ENCODE results near the gene LIPC. TPM values are rescaled to one million over a fixed set of nuclear protein-coding genes. Genes with fewer than 3 reads are reported as not detected.

Gene LIPC
- total RNA-seq, 3 donors from 2014 or later, result 2.3 to 9.3 (median 3.4) TPM

DNA sequence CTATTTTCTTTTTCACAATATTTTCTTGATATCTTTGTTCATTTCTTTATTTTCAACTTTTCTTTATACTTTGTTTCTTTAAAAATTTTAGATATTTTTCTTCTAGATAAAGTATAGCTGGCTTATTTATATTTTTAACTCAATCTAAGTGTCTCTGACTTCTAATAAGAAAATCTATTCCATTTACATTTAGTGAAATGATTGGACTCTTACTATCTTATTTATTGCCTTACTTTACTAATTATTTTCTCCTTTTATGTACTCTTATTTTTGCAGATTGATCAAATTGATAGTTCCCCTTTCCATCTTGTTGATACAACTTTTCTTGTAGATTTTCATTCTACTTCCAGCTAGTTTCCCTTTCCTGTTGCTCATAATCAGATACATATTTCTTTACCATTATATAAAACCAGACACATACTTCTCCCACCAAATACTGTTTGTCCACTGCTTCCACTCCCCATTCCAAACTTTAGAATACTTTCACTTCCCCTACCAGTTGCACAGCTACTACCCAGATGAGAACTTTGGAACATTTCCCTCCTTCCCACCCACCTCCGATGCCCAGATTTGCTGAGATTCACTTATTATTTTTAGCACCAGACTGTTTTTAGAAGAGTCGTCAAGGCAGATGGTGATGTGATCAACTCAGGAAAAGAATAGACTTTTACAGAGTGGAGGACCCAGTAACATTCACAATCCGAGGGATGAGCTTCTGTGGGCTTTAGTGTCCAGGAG lies 151.5 kb downstream of the LIPC start:
- no peak for ATAC-seq

DNA sequence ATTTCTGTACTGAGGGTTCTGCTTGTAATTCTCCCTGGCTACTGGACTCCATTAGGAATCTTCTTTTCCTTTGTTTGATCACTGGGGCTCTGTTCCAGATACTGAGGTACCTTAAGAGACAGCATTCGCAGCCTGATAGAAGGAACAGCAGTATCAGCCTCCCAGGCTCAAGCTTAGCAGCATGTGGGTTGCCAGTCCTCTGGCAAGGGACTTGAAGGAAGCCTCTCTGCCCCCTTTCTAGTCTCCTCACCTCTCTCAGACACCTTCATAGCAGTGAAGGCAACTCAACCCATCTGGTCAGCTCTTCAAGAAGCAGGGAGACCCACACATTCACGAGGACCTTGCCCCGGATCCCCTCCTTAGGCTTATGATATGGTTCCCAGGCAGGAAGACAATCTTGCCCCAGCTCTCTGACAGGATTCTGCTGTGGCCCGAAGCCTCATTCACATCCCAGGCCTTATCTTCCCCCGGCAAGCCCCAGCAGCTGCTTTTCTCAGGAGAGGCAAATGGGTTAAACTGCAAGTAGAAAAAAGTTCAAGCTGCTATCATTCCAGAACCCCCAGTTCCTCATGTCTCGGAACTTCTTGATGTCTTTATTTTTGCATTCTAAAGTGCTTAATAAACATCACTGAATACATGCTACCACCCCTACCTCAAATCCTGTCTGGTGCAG lies 153.1 kb downstream of the LIPC start:
- Histone ChIP-seq H3K36me3 (ENCODE audit: low read depth) (no peaks in the 10 kb centered on the region), H3K4me3 (no peak overlapping the region), H3K9me3 (no peaks in the 10 kb centered on the region), H3K4me1 (ENCODE audit: low read depth) (no peaks in the 10 kb centered on the region)
- ATAC-seq (no peak), DNase-seq (no peak)
- intact Hi-C loops (cut with DNase I, micrococcal nuclease), result no loop called here
- TF ChIP-seq, protein P1, sequence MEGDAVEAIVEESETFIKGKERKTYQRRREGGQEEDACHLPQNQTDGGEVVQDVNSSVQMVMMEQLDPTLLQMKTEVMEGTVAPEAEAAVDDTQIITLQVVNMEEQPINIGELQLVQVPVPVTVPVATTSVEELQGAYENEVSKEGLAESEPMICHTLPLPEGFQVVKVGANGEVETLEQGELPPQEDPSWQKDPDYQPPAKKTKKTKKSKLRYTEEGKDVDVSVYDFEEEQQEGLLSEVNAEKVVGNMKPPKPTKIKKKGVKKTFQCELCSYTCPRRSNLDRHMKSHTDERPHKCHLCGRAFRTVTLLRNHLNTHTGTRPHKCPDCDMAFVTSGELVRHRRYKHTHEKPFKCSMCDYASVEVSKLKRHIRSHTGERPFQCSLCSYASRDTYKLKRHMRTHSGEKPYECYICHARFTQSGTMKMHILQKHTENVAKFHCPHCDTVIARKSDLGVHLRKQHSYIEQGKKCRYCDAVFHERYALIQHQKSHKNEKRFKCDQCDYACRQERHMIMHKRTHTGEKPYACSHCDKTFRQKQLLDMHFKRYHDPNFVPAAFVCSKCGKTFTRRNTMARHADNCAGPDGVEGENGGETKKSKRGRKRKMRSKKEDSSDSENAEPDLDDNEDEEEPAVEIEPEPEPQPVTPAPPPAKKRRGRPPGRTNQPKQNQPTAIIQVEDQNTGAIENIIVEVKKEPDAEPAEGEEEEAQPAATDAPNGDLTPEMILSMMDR (IDR thresholded peaks at IDR 0.05), result no peak

More for the DNA sequence above, 151.5 kb downstream of the LIPC start:
- DNase-seq, result no peak
- no peaks in the 10 kb centered on the region for H3K9me3 ChIP-seq
- H3K4me3 ChIP-seq, result no peak overlapping the region
- intact Hi-C loops (cut with DNase I, micrococcal nuclease), result no loop called here
- H3K4me1 ChIP-seq (ENCODE audit: low read depth), result no peaks in the 10 kb centered on the region
- TF ChIP-seq, protein P1 (IDR thresholded peaks at IDR 0.05), result no peak
- no peaks in the 10 kb centered on the region for H3K36me3 ChIP-seq (ENCODE audit: low read depth)

DNA sequence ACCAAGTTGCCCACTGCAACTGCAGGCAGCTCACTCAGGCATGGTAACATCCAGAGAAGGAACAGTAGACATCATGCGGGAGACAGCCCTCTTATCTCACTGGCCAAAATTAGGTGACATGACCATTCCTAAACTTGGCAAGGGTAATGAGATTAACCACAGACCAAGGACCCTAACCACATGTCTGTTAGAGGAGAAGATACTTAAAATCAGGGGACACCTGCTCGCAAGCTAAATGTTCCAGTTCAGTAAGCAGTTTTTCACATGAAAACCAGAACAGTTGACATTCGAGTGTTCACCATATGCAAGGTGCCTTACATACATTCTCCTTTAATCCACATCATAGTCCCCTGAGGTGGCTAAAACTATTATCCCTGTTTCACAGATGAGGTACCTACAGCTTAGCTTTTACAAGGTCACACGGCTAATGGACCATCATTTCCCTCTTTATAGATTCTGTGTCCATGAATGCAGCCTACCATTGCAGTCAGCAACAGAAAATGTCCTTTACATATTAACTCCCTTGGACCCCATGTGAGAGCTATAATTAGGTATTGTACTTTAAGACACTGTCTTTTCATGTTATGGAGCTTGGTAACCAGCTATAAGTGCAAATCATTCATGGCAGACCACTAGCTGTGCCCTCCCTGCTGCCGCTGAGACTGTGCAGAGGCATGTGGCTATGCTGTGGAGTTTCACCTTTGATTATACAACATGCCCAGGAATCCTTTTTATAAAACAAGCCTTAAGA lies 154.1 kb downstream of the LIPC start:
- intact Hi-C loops (cut with DNase I, micrococcal nuclease), result no loop called here
- H3K4me1 ChIP-seq (ENCODE audit: low read depth), result no peaks in the 10 kb centered on the region
- no peak for DNase-seq
- no peaks in the 10 kb centered on the region for H3K9me3 ChIP-seq
- TF ChIP-seq, protein P1 (IDR thresholded peaks at IDR 0.05), result no peak
- H3K4me3 ChIP-seq, result no peak overlapping the region
- no peak for ATAC-seq
- H3K36me3 ChIP-seq (ENCODE audit: low read depth), result no peaks in the 10 kb centered on the region

DNA sequence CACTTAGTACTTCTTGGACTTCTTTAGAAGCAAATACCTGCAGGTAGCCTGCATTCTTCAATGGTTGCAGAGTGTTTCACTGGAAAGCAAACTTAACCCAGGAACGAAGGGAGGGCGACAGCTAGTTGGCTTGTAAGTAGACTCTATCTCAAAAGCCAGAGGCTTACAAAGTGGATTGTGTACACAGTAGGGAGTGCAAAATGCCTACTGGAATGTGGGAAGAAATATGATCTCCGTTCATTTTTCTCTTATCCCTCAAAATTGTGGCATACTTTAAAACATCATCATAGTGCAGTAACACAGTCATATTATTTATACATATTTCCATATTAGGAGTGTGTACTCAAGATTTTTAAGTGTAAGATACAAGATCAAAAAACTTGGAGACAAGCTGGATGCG lies 155.7 kb downstream of the LIPC start:
- DNase-seq, result no peak
- no peak for ATAC-seq
- Histone ChIP-seq H3K4me1 (ENCODE audit: low read depth) (no peaks in the 10 kb centered on the region), H3K4me3 (no peak overlapping the region), H3K9me3 (no peaks in the 10 kb centered on the region), H3K36me3 (ENCODE audit: low read depth) (no peaks in the 10 kb centered on the region)
- intact Hi-C loops (cut with DNase I, micrococcal nuclease), result no loop called here
- TF ChIP-seq, protein P1 (IDR thresholded peaks at IDR 0.05), result no peak

DNA sequence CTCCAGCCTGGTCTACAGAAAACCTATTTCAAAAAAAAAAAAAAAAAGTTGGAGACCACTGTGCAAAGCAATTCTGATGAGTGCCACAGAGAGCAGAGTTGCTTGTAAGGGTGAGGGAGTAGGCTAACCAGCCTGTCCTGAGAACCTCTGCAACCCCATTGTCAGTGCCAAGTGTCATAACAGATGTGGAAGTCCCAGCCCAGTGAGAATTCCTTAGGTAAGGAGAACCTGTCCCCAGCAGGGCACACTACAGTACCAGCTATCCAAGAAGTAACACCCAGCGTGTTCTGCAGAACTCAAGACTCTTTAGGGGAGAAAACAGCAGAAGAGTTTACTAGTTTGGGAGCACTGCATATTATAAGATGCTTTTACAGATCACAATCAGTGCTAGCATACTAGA lies 156.3 kb downstream of the LIPC start:
- ATAC-seq (peak; percentile 40), DNase-seq (no peak)
- intact Hi-C loops (cut with DNase I, micrococcal nuclease), result no loop called here
- H3K4me3 ChIP-seq, result no peak overlapping the region
- TF ChIP-seq, protein P1 (IDR thresholded peaks at IDR 0.05), result no peak
- H3K36me3 ChIP-seq (ENCODE audit: low read depth), result no peaks in the 10 kb centered on the region
- no peaks in the 10 kb centered on the region for H3K9me3 ChIP-seq
- H3K4me1 ChIP-seq (ENCODE audit: low read depth), result no peaks in the 10 kb centered on the region
